Lower leg skin (tissue), 4 donors: ENCODE data around the gene STRN4. TPM values are rescaled to one million over a fixed set of nuclear protein-coding genes. Genes with fewer than 3 reads are reported as not detected.
A peak's percentile ranks its signal among the peaks of the same experiment; 100 is the strongest.
"Not testable (repeated sequence)": the region's sequence is repeated elsewhere in the genome, so short reads cannot be mapped to it uniquely, and the experiment has no call there.

Source experiments
- DNase-seq, 2 donors: peaks; one replicate each; pipeline ENCODE4 v3.0.0-alpha.2; 2019; ENCODE audit warnings: low spot score in 2 of 2
- H3K4me3 ChIP-seq: fragments of 200-600 bp; sonication (generic); 2 replicates; pipeline ENCODE4 v1.5.1; 2017; ENCODE audit warnings: mild to moderate bottlenecking, low read depth; ENCODE audit not compliant: poor library complexity, severe bottlenecking
- POLR2A ChIP-seq, 2 donors: fragments of 450-650 bp; IDR thresholded peaks; one replicate each; pipeline ENCODE4 v1.6.1; 2016 to 2017; ENCODE audit warnings: antibody characterized with exemption in 2 of 2, mild to moderate bottlenecking in 1 of 2, moderate library complexity in 1 of 2
- WGBS, 2 donors: methylation state at CpG; one replicate each; pipeline ENCODE4 v1.1.5; 2018; 5-methylcytosine and 5-hydroxymethylcytosine counted together
- intact Hi-C: fragments of 100-400 bp; cut with DNase I; formaldehyde crosslinking; loops from one replicate; pipeline ENCODE4 v1.15.0; 2023; ENCODE audit warnings: low total_unique reads
- total RNA-seq, 4 donors: library from RNA; depleted of rRNA; stranded (reverse); fragments of >200 nt; gene quantifications; one replicate each; pipeline ENCODE4 v1.1.0, GENCODE V29; 2016
- TF ChIP-seq, protein P1 (sequence below), 3 donors: fragments of 450-650 bp; IDR thresholded peaks; one replicate each; pipeline ENCODE4 v1.5.1; 2016; ENCODE audit warnings: antibody characterized with exemption in 3 of 3, mild to moderate bottlenecking in 3 of 3, moderate library complexity in 2 of 3

STRN4 gene
- total RNA-seq, 4 donors from 2014 or later: 81.5 to 97.6 (median 93.5) TPM

- WGBS, 2 donors: 15 to 28% methylated on average over 15 to 17 of the region's 17 CpGs
- intact Hi-C loops: no loop called here
- peak overlapping the region; percentile 7 for H3K4me3 ChIP-seq
- TF ChIP-seq POLR2A (IDR thresholded peaks at IDR 0.05): no peak
- TF ChIP-seq, protein P1, sequence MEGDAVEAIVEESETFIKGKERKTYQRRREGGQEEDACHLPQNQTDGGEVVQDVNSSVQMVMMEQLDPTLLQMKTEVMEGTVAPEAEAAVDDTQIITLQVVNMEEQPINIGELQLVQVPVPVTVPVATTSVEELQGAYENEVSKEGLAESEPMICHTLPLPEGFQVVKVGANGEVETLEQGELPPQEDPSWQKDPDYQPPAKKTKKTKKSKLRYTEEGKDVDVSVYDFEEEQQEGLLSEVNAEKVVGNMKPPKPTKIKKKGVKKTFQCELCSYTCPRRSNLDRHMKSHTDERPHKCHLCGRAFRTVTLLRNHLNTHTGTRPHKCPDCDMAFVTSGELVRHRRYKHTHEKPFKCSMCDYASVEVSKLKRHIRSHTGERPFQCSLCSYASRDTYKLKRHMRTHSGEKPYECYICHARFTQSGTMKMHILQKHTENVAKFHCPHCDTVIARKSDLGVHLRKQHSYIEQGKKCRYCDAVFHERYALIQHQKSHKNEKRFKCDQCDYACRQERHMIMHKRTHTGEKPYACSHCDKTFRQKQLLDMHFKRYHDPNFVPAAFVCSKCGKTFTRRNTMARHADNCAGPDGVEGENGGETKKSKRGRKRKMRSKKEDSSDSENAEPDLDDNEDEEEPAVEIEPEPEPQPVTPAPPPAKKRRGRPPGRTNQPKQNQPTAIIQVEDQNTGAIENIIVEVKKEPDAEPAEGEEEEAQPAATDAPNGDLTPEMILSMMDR (IDR thresholded peaks at IDR 0.05): no peak
- DNase-seq: peak; percentile 71 to 96
Observed at GRCh38 chr19:46784262-46785053, 38.2 kb upstream of the STRN4 start.

- WGBS, 2 donors: 48 to 55% methylated on average over 2 of the region's 2 CpGs
- no peak for TF ChIP-seq POLR2A (IDR thresholded peaks at IDR 0.05)
- TF ChIP-seq, protein P1 (IDR thresholded peaks at IDR 0.05): no peak
- DNase-seq: no peak
- no peak overlapping the region for H3K4me3 ChIP-seq
- intact Hi-C loops: no loop called here
Observed at GRCh38 chr19:46783670-46784069, 37.4 kb upstream of the STRN4 start.

DNA sequence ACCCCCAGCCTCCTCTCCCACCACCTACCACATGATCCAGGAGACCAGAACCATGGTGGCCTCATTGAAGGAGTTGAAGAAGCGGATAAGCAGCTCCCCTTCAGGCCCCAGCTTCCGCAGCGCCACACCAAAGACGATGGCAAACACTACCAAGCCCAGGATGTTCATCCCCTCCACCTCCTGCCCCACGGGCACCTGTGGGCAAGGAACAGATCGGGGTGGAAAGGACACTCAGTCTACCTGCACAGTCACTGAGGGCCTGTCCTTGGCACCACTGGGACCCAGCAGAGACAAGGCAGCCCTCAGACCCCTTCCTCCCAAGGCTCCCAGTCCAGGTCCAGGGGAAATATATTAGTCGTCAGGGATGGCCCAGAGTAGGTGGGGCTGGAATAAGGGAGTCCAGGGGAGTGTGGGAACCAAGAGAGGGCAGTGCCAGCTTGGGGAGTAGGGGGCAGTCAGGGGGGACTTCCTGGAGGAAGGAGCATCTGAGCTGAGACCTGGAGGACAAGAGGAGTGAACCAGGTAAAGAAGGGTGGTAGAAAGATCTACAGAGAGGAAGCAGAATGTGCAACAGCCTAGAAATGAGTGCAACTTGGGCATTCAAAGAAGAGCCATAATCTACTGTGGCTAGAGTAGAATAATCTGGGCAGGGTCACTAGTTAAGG is 36.2 kb upstream of the STRN4 start:
- TF ChIP-seq, protein P1 (IDR thresholded peaks at IDR 0.05): no peak
- TF ChIP-seq POLR2A (IDR thresholded peaks at IDR 0.05): no peak
- no peak for DNase-seq
- intact Hi-C loops: no loop called here
- WGBS, 2 donors: 92% methylated on average over 7 of the region's 7 CpGs
- no peak overlapping the region for H3K4me3 ChIP-seq

DNA sequence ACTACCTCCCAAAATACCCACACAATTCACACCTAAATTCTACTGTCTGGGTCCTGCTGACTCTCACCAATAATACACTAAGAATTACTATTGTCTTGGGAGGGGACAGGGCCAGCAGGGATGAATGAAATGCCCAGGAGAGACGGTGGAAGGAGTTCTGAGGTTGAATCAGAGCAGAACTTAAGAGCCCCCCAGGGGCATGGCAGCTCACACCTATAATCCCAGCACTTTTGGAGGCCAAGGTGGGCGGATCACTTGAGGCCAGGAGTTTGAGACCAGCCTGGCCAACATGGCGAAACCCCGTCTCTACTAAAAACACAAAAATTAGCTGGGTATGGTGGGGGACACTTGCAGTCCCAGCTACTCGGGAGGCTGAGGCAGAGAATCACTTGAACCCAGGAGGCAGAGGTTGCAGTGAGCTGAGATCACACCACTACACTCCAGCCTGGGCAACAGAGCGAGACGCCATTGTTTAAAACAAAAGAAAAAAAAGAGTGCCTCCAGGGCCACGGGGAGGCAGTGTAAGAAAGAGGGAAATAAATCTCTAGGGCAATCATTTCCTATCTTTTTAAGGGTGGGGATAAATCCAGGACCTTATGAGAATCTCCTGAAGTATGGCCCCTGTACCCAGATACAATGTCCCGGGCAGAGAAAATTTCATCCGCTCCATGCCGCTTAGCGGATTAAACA is 31.9 kb upstream of the STRN4 start:
- intact Hi-C loops, DNase-seq, H3K4me3 ChIP-seq: not testable (repeated sequence)
- 86 to 92% methylated on average over 12 of the region's 12 CpGs for WGBS, 2 donors

DNA sequence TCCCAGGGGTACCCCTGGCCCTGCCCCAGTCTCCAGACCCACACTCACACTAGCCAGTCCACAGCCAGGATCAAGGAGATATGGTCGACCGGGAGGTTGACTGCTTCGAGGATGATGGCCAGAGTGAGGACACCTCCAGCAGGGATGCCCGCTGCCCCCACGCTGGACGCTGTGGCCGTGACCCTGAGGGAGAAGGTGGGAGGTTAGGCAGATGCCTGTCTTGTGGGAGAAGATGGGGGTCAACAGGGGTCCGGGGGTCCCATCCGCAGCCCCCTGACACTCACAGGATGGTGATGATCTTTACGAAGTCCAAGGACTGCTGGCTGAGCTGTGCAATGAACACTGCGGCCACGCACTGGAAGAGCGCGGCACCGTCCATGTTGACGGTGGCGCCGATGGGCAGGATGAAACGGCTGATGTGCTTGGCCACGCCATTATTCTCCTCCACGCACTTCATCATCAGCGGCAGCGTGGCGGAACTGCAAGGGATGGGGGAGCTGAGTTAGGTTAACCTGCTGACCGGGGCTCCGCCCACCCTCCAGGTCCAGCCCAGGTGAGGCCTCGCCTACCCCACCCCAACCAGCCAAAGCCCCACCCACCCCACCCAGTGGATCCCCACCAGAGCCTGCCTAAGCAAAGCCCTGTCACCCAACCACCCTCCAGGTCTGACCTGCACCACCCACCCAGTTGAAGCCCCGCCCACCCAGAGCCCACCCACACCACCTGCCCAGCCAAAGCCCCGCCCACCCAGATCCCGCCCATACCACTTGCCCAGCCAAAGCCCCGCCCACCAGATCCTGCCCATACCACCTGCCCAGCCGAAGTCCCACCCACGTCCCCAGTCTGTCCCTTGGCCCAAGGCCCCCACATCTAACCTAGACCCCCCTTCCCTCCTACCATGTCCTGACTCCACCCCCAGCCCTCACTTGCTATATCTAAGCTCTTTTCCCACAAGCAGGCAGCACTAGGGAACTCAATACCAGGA is 31.0 kb upstream of the STRN4 start:
- no peak for TF ChIP-seq POLR2A (IDR thresholded peaks at IDR 0.05)
- TF ChIP-seq, protein P1 (IDR thresholded peaks at IDR 0.05): no peak
- 94% methylated on average over 30 to 33 of the region's 33 CpGs for WGBS, 2 donors
- DNase-seq: no peak
- intact Hi-C loops: no loop called here
- H3K4me3 ChIP-seq: no peak overlapping the region
